ENCODE results near the gene NTPCR. TPM values are rescaled to one million over a fixed set of nuclear protein-coding genes. Genes with fewer than 3 reads are reported as not detected.
A peak's percentile ranks its signal among the peaks of the same experiment; 100 is the strongest.

NTPCR gene
- total and polyA plus RNA-seq, 4 donors, result 30.8 to 51.6 (median 39.4) TPM

DNA sequence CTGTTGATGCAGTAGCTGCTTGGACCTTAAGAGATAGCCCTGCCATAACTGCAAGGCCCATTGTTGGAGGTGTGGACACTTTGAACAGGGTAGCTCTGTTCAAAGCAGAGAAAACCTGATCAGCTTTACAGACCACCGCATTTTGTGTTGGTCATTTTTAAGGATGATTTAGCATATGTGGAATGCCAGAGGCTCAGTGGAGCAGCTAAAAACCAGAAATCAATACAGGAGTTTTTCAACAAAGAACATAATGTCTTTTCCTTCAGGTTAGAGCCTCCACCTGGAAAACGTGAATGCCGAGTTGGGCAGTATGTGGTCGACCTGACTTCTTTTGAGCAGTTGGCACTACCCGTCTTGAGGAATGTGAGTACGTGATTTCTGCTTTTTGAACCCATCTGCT, 5.7 kb downstream of the NTPCR start:
- Histone ChIP-seq H3K27ac (ENCODE audit: low read depth in 1 of 2, low read length in 1 of 2) (no peak overlapping the region), H3K27me3 (ENCODE audit: control insufficient read depth in 3 of 3, insufficient read depth in 3 of 3, low read length in 2 of 3) (no peaks in the 10 kb centered on the region), H3K36me3 (ENCODE audit: control insufficient read depth in 4 of 4, insufficient read depth in 4 of 4, low read length in 4 of 4) (peaks cover 4 to 26% (median 17%) of the 10 kb centered on the region in 4 donors), H3K4me3 (no peak overlapping the region), H3K9ac (ENCODE audit: insufficient read depth in 1 of 2, low read length in 2 of 2) (no peak overlapping the region), H3K4me1 (ENCODE audit: control insufficient read depth in 5 of 5, insufficient read depth in 5 of 5, low read length in 5 of 5) (peaks cover 0 to 7% (median 3%) of the 10 kb centered on the region in 5 donors), H3K9me3 (ENCODE audit: control insufficient read depth in 4 of 4, insufficient read depth in 3 of 4, low read length in 3 of 4) (peaks cover 0 to 7% (median 1%) of the 10 kb centered on the region in 4 donors)
- WGBS, 2 donors, result 98 to 99% methylated on average over 6 of the region's 6 CpGs
- TF ChIP-seq, protein P1, sequence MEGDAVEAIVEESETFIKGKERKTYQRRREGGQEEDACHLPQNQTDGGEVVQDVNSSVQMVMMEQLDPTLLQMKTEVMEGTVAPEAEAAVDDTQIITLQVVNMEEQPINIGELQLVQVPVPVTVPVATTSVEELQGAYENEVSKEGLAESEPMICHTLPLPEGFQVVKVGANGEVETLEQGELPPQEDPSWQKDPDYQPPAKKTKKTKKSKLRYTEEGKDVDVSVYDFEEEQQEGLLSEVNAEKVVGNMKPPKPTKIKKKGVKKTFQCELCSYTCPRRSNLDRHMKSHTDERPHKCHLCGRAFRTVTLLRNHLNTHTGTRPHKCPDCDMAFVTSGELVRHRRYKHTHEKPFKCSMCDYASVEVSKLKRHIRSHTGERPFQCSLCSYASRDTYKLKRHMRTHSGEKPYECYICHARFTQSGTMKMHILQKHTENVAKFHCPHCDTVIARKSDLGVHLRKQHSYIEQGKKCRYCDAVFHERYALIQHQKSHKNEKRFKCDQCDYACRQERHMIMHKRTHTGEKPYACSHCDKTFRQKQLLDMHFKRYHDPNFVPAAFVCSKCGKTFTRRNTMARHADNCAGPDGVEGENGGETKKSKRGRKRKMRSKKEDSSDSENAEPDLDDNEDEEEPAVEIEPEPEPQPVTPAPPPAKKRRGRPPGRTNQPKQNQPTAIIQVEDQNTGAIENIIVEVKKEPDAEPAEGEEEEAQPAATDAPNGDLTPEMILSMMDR (IDR thresholded peaks at IDR 0.05; ENCODE audit: control extremely low read depth, extremely low read depth), result no peak
- ATAC-seq (ENCODE audit: insufficient read depth, low FRiP score), result no peak
- DNase-seq, result no peak

DNA sequence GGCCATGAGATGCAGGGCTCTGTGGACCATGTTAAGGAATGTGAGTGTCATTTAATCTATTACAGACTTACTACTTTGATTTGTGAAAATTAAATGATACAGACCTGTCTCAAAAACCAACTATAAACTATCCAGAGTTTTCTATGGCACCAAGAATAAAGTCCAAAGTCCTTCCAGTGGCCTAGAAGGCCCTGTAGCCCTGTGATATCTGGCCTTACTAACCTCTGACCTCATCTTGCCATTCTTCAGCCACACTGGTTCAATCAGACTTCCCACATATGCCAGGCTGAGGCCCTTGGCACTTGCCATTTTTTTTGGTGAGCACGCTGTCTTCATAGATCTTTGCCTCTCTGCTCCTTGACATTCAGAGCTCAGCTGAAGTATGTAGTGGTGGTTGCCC, 7.7 kb downstream of the NTPCR start:
- DNase-seq, result no peak
- TF ChIP-seq, protein P1 (IDR thresholded peaks at IDR 0.05; ENCODE audit: control extremely low read depth, extremely low read depth), result no peak
- Histone ChIP-seq H3K27me3 (ENCODE audit: control insufficient read depth in 3 of 3, insufficient read depth in 3 of 3, low read length in 2 of 3) (no peaks in the 10 kb centered on the region), H3K4me1 (ENCODE audit: control insufficient read depth in 5 of 5, insufficient read depth in 5 of 5, low read length in 5 of 5) (peaks cover 0 to 9% (median 4%) of the 10 kb centered on the region in 5 donors), H3K9ac (ENCODE audit: insufficient read depth in 1 of 2, low read length in 2 of 2) (no peak overlapping the region), H3K36me3 (ENCODE audit: control insufficient read depth in 4 of 4, insufficient read depth in 4 of 4, low read length in 4 of 4) (peaks cover 4 to 26% (median 17%) of the 10 kb centered on the region in 4 donors), H3K9me3 (ENCODE audit: control insufficient read depth in 4 of 4, insufficient read depth in 3 of 4, low read length in 3 of 4) (peaks cover 0 to 7% (median 1%) of the 10 kb centered on the region in 4 donors), H3K27ac (ENCODE audit: low read depth in 1 of 2, low read length in 1 of 2) (no peak overlapping the region), H3K4me3 (no peak overlapping the region)
- ATAC-seq (ENCODE audit: insufficient read depth, low FRiP score), result no peak
- 95 to 99% methylated on average over 1 of the region's 1 CpG for WGBS, 2 donors

DNA sequence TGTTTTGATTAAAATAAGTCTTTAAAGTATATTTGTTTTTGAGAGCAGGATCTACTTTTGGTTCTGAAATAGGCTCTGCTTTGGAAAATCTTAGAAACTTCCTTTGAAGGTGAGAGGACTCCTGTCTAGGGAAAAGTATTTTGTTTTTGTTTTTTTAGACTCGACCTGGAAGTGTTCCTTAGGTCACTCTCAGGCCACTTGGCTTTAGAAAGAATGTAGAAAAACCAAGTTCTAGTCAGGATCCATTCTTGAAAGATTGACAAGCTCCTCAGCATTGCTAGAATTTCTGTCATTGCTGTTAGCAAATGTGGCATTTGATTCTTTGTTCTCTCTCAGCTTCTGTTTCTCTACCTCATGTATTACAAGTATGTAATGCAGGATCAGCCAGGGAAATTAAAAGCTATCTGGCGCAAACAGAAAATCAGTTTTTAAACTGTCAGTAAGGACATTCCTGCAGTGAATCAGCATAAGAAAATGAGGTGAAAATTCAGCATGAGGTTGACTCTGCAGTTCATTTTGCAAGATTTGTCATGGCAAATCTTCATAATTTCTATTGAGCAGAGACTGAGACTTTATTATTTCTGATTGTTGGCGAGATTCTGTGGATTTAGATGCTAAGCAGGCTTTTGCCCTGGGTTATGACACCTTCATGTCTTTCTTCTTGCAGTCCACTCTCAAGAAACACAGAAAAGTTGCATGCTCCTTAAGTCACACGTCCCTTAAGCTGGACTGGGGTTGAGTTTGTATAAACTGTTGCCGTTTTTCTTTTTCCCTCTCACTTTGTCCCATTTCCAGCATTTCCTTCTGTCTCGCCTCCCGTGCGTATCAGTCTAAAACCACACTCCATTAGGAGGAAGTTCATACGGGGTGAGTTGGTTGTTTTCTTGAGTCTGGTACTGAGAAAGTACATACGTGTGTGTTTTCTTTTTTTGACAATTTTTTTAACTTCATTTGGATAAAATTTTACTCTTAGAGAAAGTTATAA, 12.6 kb downstream of the NTPCR start:
- Histone ChIP-seq H3K9ac (ENCODE audit: insufficient read depth in 1 of 2, low read length in 2 of 2) (no peak overlapping the region), H3K36me3 (ENCODE audit: control insufficient read depth in 4 of 4, insufficient read depth in 4 of 4, low read length in 4 of 4) (peaks cover 4 to 17% (median 10%) of the 10 kb centered on the region in 4 donors), H3K4me3 (no peak overlapping the region), H3K27ac (ENCODE audit: low read depth in 1 of 2, low read length in 1 of 2) (peak overlapping the region in 1 of 2 donors; percentile 18), H3K9me3 (ENCODE audit: control insufficient read depth in 4 of 4, insufficient read depth in 3 of 4, low read length in 3 of 4) (peaks cover 0 to 5% (median 0%) of the 10 kb centered on the region in 4 donors), H3K4me1 (ENCODE audit: control insufficient read depth in 5 of 5, insufficient read depth in 5 of 5, low read length in 5 of 5) (peaks cover 2 to 23% (median 12%) of the 10 kb centered on the region in 5 donors), H3K27me3 (ENCODE audit: control insufficient read depth in 3 of 3, insufficient read depth in 3 of 3, low read length in 2 of 3) (no peaks in the 10 kb centered on the region)
- TF ChIP-seq, protein P1 (IDR thresholded peaks at IDR 0.05; ENCODE audit: control extremely low read depth, extremely low read depth), result no peak
- peak; percentile 52 to 93 (median 90) for DNase-seq
- 14 to 27% methylated on average over 10 of the region's 10 CpGs for WGBS, 2 donors
- no peak for ATAC-seq (ENCODE audit: insufficient read depth, low FRiP score)

All from lung (tissue), 12 donors.